OCI-M2 (cell line): ENCODE measurements around the gene SLC16A10.

Experiments
- DNase-seq: peaks from one replicate; lab custom pipeline; 2025; ENCODE audit not compliant: unreplicated experiment; lab: John Stamatoyannopoulos, UW

SLC16A10 gene

GRCh38 chr6:111256646-111257045 is 169.3 kb downstream of the SLC16A10 start:
- no peak for DNase-seq

GRCh38 chr6:111258010-111258409 is 170.7 kb downstream of the SLC16A10 start:
- no peak for DNase-seq

DNA sequence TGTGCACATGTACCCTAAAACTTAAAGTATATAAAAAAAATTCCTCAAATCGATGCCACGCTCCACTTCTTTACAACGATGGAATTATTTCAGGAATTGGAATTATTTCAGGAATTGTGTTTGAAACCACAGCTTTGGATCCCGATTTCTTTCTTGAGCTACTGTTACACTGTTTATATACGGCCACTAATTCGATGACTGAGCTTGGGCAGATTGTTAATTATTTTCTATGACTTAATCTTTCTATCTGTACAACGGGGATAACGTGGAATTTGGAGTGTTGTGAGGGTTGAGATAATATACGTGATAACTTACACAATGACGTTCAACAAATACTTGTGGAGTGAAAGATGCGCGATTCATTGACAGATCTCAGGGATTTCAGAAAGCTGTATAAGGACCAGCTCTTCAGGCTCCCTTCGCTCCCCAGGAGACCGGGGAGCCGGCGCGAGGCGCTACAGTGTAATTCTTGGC is 171.3 kb downstream of the SLC16A10 start:
- DNase-seq = no peak

GRCh38 chr6:111259089-111259831 is 172.0 kb downstream of the SLC16A10 start:
- DNase-seq = peak; percentile 92

GRCh38 chr6:111260570-111261298 is 173.4 kb downstream of the SLC16A10 start:
- no peak for DNase-seq

GRCh38 chr6:111263837-111264236 is 176.5 kb downstream of the SLC16A10 start:
- DNase-seq = no peak

DNA sequence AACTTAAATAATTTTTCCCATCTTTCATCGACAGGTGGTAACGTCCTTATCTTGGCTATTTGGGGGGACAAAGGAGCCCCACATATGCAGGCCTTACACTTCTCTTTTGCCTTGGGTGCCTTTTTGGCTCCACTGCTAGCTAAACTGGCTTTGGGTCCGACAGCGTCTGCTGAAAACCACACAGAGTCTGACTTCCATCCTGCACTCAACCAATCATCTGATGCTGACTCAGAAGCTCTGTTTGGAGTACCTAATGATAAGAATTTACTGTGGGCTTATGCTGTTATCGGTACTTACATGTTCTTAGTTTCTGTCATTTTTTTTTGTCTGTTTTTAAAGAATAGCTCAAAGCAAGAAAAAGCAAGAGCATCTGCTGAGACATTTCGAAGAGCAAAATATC is 178.5 kb downstream of the SLC16A10 start:
- DNase-seq = no peak

GRCh38 chr6:111266276-111266675 is 179.0 kb downstream of the SLC16A10 start:
- DNase-seq = no peak

- no peak for DNase-seq
Measured at GRCh38 chr6:111267764-111268333, 180.5 kb downstream of the SLC16A10 start.

DNA sequence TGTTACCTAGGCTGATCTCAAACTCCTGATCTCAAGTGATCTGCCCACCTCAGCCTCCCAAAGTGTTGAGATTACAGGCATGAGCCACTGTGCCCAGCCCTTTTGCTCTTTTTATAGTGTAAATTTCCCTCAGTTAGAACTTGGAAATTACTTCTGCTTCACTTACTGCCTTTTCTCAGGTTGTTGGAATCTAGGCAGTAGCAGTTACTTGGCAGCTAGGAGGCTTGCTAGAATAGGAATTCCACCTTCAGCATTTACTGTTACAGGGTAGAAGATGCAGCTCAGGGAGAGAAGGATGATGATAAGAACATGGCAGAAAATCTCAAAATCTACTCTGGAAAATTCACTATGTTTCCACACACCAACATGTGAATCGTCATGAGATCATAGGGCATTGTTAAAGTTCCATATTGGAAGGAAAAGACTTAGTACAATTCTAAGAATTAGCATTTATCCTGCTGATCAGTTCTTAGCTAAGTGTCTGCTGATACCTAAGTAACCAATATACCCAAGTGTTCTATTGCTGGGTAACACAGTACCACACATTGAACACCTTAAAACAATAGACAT is 182.2 kb downstream of the SLC16A10 start:
- DNase-seq = no peak

- DNase-seq = no peak
Measured at GRCh38 chr6:111270121-111270520, 182.8 kb downstream of the SLC16A10 start.

- DNase-seq = no peak
Measured at GRCh38 chr6:111274593-111275217, 187.4 kb downstream of the SLC16A10 start.

GRCh38 chr6:111276335-111276734 is 189.0 kb downstream of the SLC16A10 start:
- no peak for DNase-seq

- no peak for DNase-seq
Measured at GRCh38 chr6:111276736-111277135, 189.4 kb downstream of the SLC16A10 start.

DNA sequence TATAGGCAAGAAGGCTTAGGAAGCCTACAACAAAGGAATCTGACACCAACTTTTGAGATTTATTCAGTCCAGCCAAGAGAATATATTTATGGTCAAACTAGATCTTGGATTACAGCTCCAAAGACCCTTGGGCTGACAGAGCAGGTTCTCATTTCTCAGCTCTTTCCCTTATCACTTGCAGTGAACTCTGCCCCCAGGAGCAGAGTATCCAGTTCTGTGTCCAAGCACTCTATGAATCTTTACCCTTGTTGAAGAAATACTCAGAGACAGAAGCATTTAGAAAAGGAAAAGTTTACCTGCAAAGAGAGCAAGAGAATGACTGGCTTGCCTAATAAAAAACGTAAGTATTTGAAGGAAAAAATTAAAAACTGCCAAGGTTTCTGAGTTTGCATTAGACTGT is 190.5 kb downstream of the SLC16A10 start:
- DNase-seq = no peak

DNA sequence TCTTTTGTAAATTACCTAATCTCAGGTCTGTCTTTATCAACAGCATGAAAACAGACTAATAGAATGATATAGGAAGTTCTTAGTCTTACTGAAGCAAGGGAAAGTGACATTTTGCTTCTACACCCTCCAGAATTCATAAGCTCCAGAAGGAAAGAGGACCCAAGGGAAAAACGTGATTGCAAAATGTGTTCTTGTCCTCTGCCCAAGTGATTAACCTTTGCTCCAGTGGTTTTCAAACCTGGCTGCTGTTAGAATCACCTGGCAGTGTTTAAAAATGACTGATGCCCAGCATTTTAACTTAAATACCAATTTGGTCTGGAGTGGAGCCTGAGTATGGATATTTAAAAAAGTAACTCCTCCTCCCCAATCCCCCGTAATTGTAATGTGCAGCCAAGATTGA is 191.4 kb downstream of the SLC16A10 start:
- DNase-seq = no peak

- DNase-seq = no peak
Measured at GRCh38 chr6:111280445-111280955, 193.2 kb downstream of the SLC16A10 start.
